ENCODE results near the gene AHCYL2.

DNA sequence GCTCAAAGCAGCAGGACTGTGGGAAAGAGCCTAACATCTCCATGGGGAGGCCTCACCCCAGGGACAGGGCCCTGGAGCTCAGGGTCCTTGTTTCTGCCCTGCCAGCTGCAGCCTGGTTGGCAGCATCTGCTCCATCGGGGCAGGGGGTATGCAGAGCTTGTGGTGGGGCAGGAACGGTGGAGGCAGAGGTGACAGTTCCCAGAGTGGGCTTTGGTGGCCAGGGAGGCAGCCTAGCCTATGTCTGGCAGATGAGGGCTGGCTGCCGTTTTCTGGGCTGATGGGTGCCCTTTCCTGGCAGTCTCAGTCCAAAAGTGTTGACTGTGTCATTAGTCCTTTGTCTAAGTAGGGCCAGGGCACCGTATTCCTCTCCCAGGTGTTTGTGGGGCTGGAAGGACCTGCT is 12.2 kb upstream of the AHCYL2 start:
- TF ChIP-seq, protein P1, sequence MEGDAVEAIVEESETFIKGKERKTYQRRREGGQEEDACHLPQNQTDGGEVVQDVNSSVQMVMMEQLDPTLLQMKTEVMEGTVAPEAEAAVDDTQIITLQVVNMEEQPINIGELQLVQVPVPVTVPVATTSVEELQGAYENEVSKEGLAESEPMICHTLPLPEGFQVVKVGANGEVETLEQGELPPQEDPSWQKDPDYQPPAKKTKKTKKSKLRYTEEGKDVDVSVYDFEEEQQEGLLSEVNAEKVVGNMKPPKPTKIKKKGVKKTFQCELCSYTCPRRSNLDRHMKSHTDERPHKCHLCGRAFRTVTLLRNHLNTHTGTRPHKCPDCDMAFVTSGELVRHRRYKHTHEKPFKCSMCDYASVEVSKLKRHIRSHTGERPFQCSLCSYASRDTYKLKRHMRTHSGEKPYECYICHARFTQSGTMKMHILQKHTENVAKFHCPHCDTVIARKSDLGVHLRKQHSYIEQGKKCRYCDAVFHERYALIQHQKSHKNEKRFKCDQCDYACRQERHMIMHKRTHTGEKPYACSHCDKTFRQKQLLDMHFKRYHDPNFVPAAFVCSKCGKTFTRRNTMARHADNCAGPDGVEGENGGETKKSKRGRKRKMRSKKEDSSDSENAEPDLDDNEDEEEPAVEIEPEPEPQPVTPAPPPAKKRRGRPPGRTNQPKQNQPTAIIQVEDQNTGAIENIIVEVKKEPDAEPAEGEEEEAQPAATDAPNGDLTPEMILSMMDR (IDR thresholded peaks at IDR 0.05): no peak
- no peak for TF ChIP-seq ESRRA (CRISPR knock-in tag; IDR thresholded peaks at IDR 0.05; ENCODE audit: borderline replicate concordance)
- TF ChIP-seq FOXP1 (CRISPR knock-in tag; IDR thresholded peaks at IDR 0.05; ENCODE audit: borderline replicate concordance): no peak
- TF ChIP-seq, protein P2, sequence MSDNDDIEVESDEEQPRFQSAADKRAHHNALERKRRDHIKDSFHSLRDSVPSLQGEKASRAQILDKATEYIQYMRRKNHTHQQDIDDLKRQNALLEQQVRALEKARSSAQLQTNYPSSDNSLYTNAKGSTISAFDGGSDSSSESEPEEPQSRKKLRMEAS (CRISPR knock-in tag; IDR thresholded peaks at IDR 0.05): no peak
- no peak for TF ChIP-seq ZBTB21 (CRISPR knock-in tag; IDR thresholded peaks at IDR 0.05; ENCODE audit: borderline replicate concordance)
- no peak for TF ChIP-seq ZNF423 (CRISPR knock-in tag; IDR thresholded peaks at IDR 0.05)
- no peak for TF ChIP-seq NR2C2 (CRISPR knock-in tag; IDR thresholded peaks at IDR 0.05)
- no peak for TF ChIP-seq CREB1 (CRISPR knock-in tag; IDR thresholded peaks at IDR 0.05)
- TF ChIP-seq, protein P3, sequence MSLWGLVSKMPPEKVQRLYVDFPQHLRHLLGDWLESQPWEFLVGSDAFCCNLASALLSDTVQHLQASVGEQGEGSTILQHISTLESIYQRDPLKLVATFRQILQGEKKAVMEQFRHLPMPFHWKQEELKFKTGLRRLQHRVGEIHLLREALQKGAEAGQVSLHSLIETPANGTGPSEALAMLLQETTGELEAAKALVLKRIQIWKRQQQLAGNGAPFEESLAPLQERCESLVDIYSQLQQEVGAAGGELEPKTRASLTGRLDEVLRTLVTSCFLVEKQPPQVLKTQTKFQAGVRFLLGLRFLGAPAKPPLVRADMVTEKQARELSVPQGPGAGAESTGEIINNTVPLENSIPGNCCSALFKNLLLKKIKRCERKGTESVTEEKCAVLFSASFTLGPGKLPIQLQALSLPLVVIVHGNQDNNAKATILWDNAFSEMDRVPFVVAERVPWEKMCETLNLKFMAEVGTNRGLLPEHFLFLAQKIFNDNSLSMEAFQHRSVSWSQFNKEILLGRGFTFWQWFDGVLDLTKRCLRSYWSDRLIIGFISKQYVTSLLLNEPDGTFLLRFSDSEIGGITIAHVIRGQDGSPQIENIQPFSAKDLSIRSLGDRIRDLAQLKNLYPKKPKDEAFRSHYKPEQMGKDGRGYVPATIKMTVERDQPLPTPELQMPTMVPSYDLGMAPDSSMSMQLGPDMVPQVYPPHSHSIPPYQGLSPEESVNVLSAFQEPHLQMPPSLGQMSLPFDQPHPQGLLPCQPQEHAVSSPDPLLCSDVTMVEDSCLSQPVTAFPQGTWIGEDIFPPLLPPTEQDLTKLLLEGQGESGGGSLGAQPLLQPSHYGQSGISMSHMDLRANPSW (CRISPR knock-in tag; conservative IDR thresholded peaks at IDR 0.05; ENCODE audit: low read depth): no peak
- TF ChIP-seq RORB (CRISPR knock-in tag; IDR thresholded peaks at IDR 0.05): no peak
- no peak for TF ChIP-seq NFYB (CRISPR knock-in tag; conservative IDR thresholded peaks at IDR 0.05; ENCODE audit: low read depth)
- no peak for TF ChIP-seq ZNF232 (CRISPR knock-in tag; IDR thresholded peaks at IDR 0.05)
- TF ChIP-seq, protein P4, sequence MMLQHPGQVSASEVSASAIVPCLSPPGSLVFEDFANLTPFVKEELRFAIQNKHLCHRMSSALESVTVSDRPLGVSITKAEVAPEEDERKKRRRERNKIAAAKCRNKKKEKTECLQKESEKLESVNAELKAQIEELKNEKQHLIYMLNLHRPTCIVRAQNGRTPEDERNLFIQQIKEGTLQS (CRISPR knock-in tag; conservative IDR thresholded peaks at IDR 0.05): no peak
- no peak for TF ChIP-seq SP1 (CRISPR knock-in tag; conservative IDR thresholded peaks at IDR 0.05)
